ENCODE results near the gene CLASP1.

DNA sequence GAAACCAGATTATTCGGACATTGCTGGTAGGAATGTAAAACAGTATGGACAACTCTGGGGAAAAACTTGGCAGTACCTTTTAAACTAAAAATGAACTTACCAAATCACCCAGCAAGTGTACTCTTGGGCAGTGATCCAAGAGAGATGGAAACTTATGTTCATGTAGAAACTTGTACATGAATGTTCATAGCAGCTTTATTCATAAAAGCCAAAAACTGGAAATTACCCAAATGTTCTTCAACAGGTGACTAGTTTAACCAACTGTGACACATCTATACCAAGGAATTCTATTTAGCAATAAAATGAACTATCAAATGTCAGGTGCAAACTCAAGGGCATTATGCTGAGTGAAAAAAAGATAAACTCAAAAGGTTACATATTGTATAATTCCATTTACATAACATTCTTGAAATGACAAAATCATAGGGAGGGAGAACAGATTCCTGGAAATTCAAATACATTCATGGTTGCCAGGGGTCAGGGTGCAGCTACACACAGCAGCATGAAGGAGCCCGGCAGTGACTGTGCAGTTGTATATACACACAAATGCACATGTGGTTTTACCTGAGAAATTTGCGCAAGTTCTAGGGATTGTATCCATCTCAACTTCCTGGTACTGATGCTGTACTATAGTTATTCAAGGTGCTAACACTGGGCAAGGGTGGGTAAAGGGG is 122.1 kb downstream of the CLASP1 start:
- TF ChIP-seq, protein P1, sequence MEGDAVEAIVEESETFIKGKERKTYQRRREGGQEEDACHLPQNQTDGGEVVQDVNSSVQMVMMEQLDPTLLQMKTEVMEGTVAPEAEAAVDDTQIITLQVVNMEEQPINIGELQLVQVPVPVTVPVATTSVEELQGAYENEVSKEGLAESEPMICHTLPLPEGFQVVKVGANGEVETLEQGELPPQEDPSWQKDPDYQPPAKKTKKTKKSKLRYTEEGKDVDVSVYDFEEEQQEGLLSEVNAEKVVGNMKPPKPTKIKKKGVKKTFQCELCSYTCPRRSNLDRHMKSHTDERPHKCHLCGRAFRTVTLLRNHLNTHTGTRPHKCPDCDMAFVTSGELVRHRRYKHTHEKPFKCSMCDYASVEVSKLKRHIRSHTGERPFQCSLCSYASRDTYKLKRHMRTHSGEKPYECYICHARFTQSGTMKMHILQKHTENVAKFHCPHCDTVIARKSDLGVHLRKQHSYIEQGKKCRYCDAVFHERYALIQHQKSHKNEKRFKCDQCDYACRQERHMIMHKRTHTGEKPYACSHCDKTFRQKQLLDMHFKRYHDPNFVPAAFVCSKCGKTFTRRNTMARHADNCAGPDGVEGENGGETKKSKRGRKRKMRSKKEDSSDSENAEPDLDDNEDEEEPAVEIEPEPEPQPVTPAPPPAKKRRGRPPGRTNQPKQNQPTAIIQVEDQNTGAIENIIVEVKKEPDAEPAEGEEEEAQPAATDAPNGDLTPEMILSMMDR (conservative IDR thresholded peaks at IDR 0.05; ENCODE audit: low read length): no peak
- no peak for TF ChIP-seq EZH2phosphoT487 (IDR thresholded peaks at IDR 0.05; ENCODE audit: borderline replicate concordance, low read depth, low read length)
